HG03135 (cell line): ENCODE measurements around the gene AEBP2.

Source experiments
- ATAC-seq: cut with Tn5 transposase; IDR thresholded peaks from one replicate; pipeline ENCODE4 v1.9.1; 2021; ENCODE audit warnings: mild to moderate bottlenecking, moderate library complexity; ENCODE audit not compliant: unreplicated experiment

The AEBP2 gene

GRCh38 chr12:19496219-19496878 is 57.1 kb downstream of the AEBP2 start:
- ATAC-seq: no peak

DNA sequence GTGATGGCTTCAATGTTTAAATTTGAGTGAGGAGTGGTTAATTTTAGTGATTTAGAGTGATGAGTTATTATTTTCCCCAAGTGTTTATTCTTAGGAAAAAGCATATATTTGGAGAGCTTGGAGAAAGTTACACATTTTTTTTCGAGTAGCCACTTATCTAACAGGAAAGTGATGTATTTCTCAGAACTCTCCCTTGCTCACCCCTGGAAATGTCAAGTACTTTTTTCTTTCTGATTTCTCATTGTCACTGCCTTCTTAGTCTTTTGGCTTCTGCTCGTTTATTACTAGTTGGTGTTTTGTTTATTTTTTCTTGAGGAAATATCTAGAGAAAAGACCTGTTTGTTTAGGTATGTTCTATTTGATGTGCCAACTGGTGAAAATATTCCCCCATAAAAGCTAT is 58.8 kb downstream of the AEBP2 start:
- ATAC-seq: no peak

- no peak for ATAC-seq
These were observed 59.7 kb downstream of the AEBP2 start for GRCh38 chr12:19499030-19499429.

DNA sequence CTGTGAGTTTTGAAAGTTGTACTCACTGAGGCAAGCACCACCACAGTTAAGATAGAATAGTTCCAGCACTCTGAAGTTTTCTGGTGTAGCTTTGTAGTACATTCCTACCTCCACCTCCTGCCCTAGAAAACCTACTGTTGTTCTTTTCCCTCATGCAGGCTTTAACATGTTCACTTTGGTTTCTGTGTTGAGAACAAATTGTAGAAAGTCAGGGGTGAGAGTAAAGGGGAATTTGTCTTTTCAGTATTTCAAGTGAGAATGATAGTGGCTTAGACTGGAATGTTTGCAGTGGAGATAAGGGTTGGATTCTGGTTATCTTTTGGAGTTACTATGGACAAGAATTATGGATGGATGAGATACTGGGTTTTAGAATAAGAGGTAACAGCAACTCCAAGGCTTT is 67.2 kb downstream of the AEBP2 start:
- ATAC-seq: no peak

DNA sequence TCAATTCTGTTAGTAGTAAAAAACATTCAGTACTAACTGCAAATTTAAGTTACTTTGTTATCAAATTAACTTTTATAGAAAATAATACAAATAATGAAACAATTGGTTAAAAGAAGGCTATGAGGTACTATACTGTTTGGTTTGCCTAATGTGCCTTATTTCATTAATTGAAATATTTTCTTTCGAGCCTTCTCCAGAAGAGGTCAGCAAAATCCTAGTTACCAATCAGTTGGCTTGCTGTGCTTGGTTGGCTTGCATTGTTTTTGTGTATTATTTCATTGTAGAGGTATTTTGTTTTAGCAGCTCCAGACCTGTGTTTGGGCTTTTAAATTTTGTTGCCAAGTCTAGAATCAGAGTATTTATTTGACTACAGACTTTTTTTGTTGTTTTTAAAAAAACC is 68.5 kb downstream of the AEBP2 start:
- ATAC-seq: no peak

GRCh38 chr12:19510461-19510860 is 71.2 kb downstream of the AEBP2 start:
- no peak for ATAC-seq

DNA sequence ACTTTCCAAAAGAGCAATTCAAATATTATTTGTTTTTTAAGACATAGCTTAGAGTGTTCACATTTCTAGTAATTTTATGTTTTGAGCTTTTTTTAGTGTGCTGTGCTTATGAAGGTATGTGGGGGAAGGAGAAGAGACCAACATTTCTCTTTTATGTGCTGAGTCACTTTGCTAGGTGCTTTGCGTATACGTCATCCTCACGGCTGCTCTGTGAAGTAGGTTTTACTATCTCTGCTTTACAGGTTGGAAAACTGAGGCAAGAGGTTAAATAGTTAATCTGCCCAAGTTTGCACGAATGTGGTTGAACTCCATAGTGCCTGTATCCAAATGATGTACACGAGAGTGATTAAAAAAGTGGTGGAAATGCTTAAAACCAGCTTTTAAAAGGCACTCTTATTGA is 75.9 kb downstream of the AEBP2 start:
- no peak for ATAC-seq

DNA sequence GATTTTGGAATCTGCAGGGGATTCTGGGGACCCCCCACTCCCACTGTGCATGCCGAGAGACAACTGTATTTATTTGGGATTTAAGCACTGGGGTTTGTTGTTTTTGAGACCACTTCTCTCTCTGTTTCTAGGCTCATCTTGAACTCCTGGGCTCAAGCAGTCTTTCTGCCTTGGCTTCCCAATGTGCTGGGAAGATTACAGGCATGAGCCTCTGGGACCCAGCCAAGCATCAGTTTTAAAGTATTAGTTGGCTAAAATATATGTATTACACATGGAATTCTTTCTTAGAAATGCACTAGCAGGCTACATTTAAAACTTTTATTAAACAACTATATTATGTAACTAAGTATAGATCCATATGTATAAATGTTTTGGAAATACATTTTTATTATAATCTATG is 78.3 kb downstream of the AEBP2 start:
- no peak for ATAC-seq

- ATAC-seq: no peak
These were observed 78.9 kb downstream of the AEBP2 start for GRCh38 chr12:19518209-19518608.

DNA sequence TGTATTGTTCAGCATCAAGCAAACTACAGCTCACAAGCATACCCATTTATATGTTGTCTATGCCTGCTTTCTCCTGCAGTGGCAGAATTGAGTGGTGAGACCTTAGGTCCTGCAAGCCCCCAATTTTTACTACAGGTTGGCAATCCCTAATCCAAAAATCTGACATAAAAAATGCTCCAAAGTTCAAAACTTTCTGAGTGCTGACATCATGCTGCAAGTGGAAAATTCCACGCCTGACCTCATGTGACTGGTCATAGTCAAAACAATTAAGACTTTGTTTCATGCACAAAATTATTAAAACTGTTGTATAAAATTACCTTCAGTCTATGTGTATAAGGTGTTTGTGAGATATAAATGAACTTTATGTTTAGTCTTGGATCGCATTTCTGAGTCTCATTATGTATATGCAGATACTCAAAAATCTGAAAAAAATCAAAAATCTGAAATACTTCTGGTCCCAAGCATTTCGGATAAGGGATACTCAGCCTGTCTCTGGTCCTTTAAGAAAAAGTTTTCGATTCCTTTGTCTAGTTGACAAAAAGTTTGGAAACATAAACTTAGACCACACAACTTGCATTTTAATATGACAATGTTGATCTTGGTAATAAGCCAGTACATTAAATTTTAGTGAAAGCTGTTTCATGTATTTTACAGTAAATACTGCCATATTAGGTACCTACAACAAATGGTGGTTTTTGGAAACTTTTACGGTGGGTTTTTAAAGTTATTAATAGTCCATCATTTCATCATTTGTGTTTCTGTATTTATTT is 81.5 kb downstream of the AEBP2 start:
- no peak for ATAC-seq

- ATAC-seq: no peak
These were observed 86.0 kb downstream of the AEBP2 start for GRCh38 chr12:19525274-19525673.

DNA sequence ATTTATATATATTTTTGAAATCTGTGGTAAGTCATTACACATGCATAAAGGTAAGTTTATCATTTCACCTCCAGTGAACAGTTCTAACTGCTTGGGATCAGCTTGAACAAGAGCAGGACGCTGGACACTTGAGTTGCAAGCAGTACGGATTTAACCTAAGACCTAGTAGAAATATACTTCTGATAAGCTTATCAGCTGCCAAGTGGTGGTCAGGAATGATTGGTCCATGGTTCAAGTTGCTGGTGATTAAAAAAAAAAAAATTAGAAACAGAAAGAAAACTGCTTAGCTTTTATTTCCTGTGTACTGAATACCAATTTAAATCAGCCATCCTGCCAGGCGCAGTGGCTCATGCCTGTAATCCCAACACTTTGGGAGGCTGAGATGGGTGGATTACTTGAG is 88.6 kb downstream of the AEBP2 start:
- ATAC-seq: no peak

DNA sequence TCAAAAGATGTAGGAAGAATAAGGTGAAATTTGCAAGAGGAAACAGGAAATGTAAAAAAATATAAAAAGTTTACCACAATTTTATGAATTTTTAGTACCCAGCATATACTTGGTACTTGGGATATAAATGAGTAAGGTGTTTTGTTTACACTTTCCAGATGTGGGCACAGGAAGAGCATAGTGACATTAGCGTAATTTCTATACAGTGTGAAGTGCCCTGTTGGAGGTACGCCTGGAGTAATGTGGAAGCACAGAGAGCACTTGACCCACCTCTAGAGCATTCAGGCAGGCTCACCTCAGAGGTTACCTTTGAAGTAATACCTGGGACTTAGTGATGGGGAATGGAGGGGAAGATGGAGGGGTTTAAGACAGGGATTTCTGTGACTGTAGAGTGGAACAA is 89.5 kb downstream of the AEBP2 start:
- no peak for ATAC-seq

DNA sequence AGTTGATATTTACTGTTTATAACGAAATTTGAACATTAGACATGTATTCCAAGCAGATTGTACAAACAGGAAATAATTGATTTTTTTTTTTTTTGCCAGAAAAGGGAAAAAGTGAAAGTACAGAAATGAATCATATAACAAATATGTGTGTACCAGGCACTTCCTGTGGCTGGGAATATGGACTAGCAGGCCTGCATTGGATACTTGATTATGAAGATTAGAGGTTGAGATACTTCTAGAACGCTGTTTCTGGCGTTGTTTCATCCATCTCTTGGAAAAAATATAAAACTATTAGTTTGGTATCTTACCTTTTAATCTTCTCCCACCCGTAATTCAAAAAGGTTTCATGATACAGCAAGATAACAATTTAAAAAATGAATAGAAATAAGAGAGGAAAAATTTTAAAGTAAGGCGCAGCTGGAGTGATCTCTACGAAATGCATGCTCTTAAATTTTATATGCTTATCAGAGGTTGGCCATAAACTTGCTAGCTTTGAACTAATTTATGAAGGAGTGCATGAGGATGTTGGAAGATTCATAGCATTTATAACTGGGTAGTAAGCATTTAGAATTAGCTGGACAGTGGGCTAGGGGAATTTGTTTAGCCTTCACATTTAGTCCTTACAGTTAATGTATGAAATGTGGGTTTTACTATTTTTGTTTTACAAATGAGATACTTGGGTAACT is 90.8 kb downstream of the AEBP2 start:
- ATAC-seq: no peak

- ATAC-seq: no peak
These were observed 91.3 kb downstream of the AEBP2 start for GRCh38 chr12:19530637-19531023.

GRCh38 chr12:19533567-19533966 is 94.3 kb downstream of the AEBP2 start:
- ATAC-seq: no peak

DNA sequence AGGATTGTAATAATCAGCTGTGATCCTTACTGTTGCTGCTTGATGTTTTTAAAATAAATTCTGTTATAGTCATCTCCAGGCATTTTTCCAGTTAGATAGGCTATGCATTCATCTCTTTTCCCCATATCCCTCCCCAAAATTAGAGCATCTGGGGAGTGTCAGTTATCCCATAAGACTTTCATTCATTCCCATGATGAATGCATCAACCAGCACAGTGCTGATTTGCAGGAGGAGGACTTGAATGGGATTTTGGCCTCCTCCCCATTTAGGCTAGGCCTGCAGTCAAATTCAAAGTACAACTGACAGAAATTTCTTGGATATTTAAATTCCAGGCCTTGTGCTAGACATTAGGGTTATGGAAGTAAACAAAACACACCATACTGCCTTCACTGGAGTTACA is 99.8 kb downstream of the AEBP2 start:
- no peak for ATAC-seq

GRCh38 chr12:19539836-19540235 is 100.5 kb downstream of the AEBP2 start:
- ATAC-seq: no peak

- no peak for ATAC-seq
These were observed 103.3 kb downstream of the AEBP2 start for GRCh38 chr12:19542606-19543005.

DNA sequence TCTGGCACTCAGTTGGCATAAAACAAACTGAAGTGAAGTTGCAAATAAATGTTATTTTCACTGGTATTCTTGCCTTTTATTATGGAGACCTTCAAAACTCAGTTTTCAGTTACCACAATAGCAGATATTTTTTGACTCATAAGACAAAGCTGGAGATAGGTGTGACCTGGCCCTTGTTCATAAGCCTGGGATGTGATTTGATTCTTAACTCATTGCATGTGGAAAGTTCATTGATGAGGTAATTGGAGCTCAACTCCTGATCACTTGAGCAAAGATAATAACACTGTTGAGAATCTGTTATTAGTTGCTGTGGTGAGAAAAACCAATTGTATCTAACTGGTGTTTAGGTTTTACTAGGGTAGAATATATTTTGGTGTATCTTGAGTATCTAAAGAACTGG is 105.1 kb downstream of the AEBP2 start:
- no peak for ATAC-seq

GRCh38 chr12:19545301-19545700 is 106.0 kb downstream of the AEBP2 start:
- ATAC-seq: no peak

DNA sequence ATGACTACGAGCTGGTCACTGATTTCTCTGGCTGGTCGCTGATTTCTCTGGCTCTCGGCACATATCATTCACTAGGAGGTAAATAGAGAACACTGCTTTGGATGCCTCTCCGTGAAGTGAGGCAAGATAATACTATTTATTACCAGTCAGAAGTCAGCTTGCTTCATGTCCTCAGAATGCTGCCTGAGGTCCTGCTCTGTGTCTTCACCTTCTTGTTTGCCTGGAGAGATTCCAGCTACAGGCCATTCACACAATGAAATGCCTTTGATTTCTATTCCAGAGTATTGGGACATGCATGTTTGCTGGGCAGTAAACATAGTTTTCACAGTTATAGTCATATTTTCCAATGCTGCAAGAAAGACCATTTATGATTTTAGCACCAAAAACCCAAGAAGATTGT is 106.7 kb downstream of the AEBP2 start:
- no peak for ATAC-seq
